Measurements from ENCODE around the gene HAGHL. TPM values are rescaled to one million over a fixed set of nuclear protein-coding genes. Genes with fewer than 3 reads are reported as not detected.
"Not testable (repeated sequence)": the region's sequence is repeated elsewhere in the genome, so short reads cannot be mapped to it uniquely, and the experiment has no call there.

The HAGHL gene
- total and polyA plus RNA-seq, 4 donors = 0.25 to 1.1 (median 0.49) TPM

DNA sequence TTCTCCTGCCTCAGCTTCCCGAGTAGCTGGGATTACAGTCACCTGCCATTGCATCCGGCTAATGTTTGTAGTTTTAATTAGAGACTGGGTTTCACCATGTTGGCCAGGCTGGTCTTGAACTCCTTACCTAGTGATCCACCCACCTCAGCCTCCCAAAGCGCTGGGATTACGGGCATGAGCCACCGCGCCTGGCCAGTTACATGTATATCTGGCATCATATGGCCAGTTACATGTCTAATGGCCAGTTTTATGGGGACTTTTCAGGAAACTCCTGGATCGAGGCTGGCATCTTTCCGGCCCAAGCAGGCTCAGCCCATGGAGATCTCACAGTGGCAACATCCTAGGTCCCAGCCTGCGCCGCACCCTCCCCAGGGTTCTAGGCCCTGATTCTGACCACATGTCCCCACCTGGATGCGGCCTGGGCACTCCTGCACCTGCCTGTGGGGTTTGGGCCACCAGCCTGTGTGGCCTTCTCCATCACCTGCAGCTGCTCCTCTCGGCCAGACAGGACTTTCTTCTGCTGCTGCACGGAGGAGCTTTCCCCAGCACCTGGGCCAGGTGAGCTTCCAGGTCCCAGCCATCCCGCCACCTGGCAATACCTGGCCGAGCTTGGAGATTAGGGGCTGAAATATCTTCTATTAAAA is 15.2 kb downstream of the HAGHL start:
- Histone ChIP-seq H3K27ac (ENCODE audit: low read depth in 1 of 2, low read length in 2 of 2) (no peak overlapping the region), H3K9ac (ENCODE audit: low read depth in 1 of 2, low read length in 2 of 2) (no peak overlapping the region), H3K27me3 (ENCODE audit: control insufficient read depth in 4 of 4, insufficient read depth in 4 of 4, low read length in 3 of 4) (no peaks in the 10 kb centered on the region), H3K36me3 (ENCODE audit: control insufficient read depth in 4 of 4, insufficient read depth in 3 of 4, low read depth in 1 of 4, low read length in 3 of 4) (peaks cover 0 to 7% (median 5%) of the 10 kb centered on the region in 4 donors), H3K9me3 (ENCODE audit: control insufficient read depth in 4 of 4, low read length in 3 of 4) (no peaks in the 10 kb centered on the region), H3K4me3 (ENCODE audit: low read depth in 1 of 3, low read length in 3 of 3) (no peak overlapping the region), H3K4me1 (ENCODE audit: control insufficient read depth in 4 of 4, insufficient read depth in 4 of 4, low read length in 3 of 4) (peaks cover 12 to 17% (median 15%) of the 10 kb centered on the region in 4 donors)
- no peak for DNase-seq (ENCODE audit: low spot score)
- WGBS = 91% methylated on average over 15 of the region's 15 CpGs
- TF ChIP-seq, protein P1, sequence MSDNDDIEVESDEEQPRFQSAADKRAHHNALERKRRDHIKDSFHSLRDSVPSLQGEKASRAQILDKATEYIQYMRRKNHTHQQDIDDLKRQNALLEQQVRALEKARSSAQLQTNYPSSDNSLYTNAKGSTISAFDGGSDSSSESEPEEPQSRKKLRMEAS (IDR thresholded peaks at IDR 0.05) = no peak
- TF ChIP-seq HNF4G (IDR thresholded peaks at IDR 0.05) (no peak), FOXA2 (IDR thresholded peaks at IDR 0.05) (no peak), TAF1 (conservative IDR thresholded peaks at IDR 0.05) (no peak), RXRA (IDR thresholded peaks at IDR 0.05) (no peak), JUND (IDR thresholded peaks at IDR 0.05) (no peak), SP1 (IDR thresholded peaks at IDR 0.05) (no peak), YY1 (IDR thresholded peaks at IDR 0.05) (no peak), RAD21 (IDR thresholded peaks at IDR 0.05) (no peak), NR2F2 (IDR thresholded peaks at IDR 0.05) (no peak)
- TF ChIP-seq, protein P2, sequence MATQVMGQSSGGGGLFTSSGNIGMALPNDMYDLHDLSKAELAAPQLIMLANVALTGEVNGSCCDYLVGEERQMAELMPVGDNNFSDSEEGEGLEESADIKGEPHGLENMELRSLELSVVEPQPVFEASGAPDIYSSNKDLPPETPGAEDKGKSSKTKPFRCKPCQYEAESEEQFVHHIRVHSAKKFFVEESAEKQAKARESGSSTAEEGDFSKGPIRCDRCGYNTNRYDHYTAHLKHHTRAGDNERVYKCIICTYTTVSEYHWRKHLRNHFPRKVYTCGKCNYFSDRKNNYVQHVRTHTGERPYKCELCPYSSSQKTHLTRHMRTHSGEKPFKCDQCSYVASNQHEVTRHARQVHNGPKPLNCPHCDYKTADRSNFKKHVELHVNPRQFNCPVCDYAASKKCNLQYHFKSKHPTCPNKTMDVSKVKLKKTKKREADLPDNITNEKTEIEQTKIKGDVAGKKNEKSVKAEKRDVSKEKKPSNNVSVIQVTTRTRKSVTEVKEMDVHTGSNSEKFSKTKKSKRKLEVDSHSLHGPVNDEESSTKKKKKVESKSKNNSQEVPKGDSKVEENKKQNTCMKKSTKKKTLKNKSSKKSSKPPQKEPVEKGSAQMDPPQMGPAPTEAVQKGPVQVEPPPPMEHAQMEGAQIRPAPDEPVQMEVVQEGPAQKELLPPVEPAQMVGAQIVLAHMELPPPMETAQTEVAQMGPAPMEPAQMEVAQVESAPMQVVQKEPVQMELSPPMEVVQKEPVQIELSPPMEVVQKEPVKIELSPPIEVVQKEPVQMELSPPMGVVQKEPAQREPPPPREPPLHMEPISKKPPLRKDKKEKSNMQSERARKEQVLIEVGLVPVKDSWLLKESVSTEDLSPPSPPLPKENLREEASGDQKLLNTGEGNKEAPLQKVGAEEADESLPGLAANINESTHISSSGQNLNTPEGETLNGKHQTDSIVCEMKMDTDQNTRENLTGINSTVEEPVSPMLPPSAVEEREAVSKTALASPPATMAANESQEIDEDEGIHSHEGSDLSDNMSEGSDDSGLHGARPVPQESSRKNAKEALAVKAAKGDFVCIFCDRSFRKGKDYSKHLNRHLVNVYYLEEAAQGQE (IDR thresholded peaks at IDR 0.05) = no peak
- TF ChIP-seq, protein P3, sequence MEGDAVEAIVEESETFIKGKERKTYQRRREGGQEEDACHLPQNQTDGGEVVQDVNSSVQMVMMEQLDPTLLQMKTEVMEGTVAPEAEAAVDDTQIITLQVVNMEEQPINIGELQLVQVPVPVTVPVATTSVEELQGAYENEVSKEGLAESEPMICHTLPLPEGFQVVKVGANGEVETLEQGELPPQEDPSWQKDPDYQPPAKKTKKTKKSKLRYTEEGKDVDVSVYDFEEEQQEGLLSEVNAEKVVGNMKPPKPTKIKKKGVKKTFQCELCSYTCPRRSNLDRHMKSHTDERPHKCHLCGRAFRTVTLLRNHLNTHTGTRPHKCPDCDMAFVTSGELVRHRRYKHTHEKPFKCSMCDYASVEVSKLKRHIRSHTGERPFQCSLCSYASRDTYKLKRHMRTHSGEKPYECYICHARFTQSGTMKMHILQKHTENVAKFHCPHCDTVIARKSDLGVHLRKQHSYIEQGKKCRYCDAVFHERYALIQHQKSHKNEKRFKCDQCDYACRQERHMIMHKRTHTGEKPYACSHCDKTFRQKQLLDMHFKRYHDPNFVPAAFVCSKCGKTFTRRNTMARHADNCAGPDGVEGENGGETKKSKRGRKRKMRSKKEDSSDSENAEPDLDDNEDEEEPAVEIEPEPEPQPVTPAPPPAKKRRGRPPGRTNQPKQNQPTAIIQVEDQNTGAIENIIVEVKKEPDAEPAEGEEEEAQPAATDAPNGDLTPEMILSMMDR (IDR thresholded peaks at IDR 0.05; ENCODE audit: low read depth, low read length, missing input control) = no peak

DNA sequence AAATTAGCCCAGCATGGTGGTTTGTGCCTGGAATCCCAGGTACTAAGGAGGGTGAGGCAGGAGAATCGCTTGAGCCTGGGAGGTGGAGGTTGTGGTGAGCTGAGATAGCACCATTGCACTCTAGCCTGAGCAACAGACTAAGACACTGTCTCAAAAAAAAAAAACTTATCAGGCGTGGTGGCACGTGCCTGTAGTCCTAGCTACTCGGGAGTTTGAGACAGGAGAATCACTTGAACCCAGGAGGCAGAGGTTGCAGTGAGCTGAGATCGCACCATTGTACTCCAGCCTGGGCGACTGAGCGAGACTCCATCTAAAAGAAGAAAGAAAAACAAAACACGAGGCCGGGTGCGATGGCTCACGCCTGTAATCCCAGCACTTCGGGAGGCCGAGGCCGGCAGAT is 16.0 kb downstream of the HAGHL start:
- H3K36me3 ChIP-seq (ENCODE audit: control insufficient read depth in 4 of 4, insufficient read depth in 3 of 4, low read depth in 1 of 4, low read length in 3 of 4); H3K27ac ChIP-seq (ENCODE audit: low read depth in 1 of 2, low read length in 2 of 2); H3K4me3 ChIP-seq (ENCODE audit: low read depth in 1 of 3, low read length in 3 of 3); H3K9ac ChIP-seq (ENCODE audit: low read depth in 1 of 2, low read length in 2 of 2); H3K9me3 ChIP-seq (ENCODE audit: control insufficient read depth in 4 of 4, low read length in 3 of 4); DNase-seq (ENCODE audit: low spot score); H3K27me3 ChIP-seq (ENCODE audit: control insufficient read depth in 4 of 4, insufficient read depth in 4 of 4, low read length in 3 of 4): not testable (repeated sequence)
- 83% methylated on average over 14 of the region's 14 CpGs for WGBS
- peaks cover 12 to 17% (median 15%) of the 10 kb centered on the region in 4 donors for H3K4me1 ChIP-seq (ENCODE audit: control insufficient read depth in 4 of 4, insufficient read depth in 4 of 4, low read length in 3 of 4)

All from liver (tissue), 9 donors.